Dermis blood vessel endothelial cell (primary cell): Measurements from ENCODE around the gene POLR2M. TPM values are rescaled to one million over a fixed set of nuclear protein-coding genes. Genes with fewer than 3 reads are reported as not detected.

Experiments
- DNase-seq: peaks from one replicate; pipeline ENCODE4 v3.0.0; 2010
- total RNA-seq: library from RNA; depleted of rRNA; stranded (reverse); fragments of >200 nt; gene quantifications from 2 replicates; pipeline ENCODE4 v1.2.3, GENCODE V29; 2014

The POLR2M gene
- total RNA-seq, 1 donor from 2014 or later: 178 TPM

DNA sequence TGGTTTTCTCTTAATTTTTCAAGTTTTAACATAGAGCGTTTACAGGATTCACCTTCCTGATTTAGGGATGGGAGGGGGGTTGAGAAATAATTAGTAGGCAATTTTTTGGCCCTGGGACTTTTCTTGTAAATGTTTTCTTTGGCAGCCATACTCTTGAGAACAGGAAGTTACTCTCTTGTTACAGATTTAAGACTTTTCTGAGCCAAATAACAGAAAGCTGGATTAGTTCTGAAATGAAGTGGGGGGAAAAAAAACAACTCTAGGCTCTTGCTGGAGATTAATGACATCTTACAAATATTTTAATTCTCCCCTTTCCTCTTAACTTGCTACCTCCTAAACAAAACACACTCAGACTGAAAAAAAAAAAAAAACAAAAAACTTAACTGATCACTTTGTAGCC lies 13.8 kb upstream of the POLR2M start:
- peak; percentile 80 for DNase-seq

- DNase-seq: no peak
Observed at GRCh38 chr15:57694279-57694678, 12.2 kb upstream of the POLR2M start.

- DNase-seq: peak; percentile 83
Observed at GRCh38 chr15:57696146-57696545, 10.4 kb upstream of the POLR2M start.

- no peak for DNase-seq
Observed at GRCh38 chr15:57697588-57697987, 8.9 kb upstream of the POLR2M start.

- no peak for DNase-seq
Observed at GRCh38 chr15:57698243-57698642, 8.3 kb upstream of the POLR2M start.

- DNase-seq: no peak
Observed at GRCh38 chr15:57698991-57699390, 7.5 kb upstream of the POLR2M start.

- no peak for DNase-seq
Observed at GRCh38 chr15:57703387-57703786, 3.1 kb upstream of the POLR2M start.

- DNase-seq: no peak
Observed at GRCh38 chr15:57704441-57704840, 2.1 kb upstream of the POLR2M start.

DNA sequence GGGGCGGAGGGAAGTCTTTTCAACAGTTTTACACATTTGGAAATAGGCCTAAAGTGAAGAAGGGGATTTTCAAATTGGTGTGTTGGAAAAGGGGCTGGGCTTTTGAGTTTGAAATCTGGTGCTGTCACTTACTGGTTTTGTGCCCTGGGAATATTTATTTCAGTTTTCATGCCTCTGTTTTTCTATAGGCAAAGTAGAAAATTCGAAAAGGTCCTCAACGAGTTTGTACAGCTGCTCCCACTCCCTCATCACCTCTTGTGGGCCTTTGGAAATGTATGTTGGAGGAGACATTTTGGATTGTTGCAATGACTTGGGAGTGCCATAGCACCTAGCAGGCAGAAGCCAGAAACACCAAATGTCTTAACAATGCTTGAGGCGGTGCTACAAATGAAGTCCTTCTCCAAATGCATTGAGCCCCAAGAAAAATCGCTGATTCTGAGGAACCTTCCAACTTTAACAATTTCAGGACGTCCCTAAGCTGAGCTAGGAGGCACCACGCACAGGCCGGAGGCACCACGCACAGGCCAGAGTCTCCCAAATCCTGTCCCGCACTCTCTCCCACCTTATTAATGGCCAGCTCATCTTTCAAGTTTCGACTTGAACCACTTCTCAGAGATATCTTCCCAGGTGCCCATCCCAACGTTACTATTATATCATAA lies 639 bp upstream of the POLR2M start:
- DNase-seq: no peak

DNA sequence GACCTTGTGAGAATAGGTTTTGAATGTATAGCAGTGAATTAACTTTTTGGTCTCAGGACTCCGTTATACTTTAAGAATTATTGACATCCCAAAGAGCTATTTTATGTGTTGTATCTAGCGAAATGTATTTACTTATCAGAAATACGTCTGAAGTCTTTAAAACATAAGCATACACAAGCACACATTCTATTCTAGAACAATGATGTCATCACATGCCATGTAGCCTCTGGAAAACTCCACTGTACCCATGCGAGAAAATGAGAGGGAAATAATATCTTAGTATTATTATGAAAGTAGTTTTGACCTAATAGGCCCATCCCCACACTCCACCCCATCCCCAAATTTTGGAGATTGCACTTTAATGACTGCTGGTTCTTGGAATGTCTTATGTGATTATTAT lies 1.5 kb downstream of the POLR2M start:
- peak; percentile 64 for DNase-seq

- DNase-seq: no peak
Observed at GRCh38 chr15:57718309-57718708, 11.8 kb downstream of the POLR2M start.

DNA sequence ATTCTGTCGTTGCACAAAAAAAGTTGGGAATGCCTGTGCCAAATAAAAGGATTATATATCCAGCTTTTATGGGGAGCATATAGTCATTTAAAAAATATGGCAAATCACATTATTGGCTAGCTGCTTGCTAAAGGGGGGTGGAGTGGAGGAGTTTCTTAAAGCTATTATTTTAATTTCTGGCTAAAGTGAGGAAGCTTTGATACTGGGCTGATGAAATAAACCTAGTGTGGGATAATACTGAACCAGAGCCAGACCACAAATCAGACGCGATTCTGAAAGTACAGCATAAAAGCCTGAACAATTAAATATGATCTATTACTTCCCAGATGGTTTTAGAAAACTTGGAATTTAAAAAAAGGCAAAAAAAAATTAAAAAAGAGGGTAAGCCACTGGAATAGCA lies 14.4 kb downstream of the POLR2M start:
- DNase-seq: no peak

- no peak for DNase-seq
Observed at GRCh38 chr15:57726411-57726810, 19.9 kb downstream of the POLR2M start.

DNA sequence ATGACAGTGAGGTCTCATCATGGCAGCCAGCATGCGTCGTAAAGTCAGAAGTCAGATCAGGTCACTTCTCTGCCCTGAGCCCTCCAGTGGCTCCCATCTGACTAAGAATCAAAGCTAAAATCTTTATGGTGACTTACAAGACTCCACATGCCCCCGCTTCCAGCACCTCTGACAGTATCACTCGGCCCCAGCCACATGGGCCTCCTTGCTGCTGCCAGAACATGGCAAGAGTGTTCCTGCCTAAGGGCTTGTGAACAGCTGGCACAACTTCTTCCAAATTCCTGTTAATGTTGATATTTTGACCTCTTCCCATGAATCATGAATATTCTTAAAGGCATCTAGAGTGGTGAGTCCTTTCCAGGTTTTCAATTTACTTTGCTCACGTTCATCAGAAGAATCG lies 20.5 kb downstream of the POLR2M start:
- peak; percentile 10 for DNase-seq

- no peak for DNase-seq
Observed at GRCh38 chr15:57728436-57728835, 21.9 kb downstream of the POLR2M start.

DNA sequence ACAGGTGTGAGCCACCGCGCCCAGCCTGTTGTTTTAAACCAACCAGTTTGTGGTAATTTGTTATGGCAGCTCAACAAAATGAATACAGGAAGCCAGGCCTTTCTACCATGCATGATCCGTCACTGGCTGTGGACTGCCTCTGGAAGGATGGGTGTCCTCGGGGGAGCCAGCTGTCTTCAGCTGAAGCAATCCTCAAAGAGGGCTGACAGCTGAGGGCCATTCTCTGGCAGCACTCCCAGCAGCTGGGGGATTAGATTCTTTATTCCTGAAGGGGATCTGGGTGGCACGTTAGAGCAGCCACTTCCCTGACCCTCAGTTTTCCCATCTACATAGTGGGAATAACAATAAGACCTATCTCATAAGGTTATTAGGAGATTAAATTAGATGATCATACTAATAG lies 24.4 kb downstream of the POLR2M start:
- DNase-seq: no peak

- no peak for DNase-seq
Observed at GRCh38 chr15:57731530-57732103, 25.1 kb downstream of the POLR2M start.

DNA sequence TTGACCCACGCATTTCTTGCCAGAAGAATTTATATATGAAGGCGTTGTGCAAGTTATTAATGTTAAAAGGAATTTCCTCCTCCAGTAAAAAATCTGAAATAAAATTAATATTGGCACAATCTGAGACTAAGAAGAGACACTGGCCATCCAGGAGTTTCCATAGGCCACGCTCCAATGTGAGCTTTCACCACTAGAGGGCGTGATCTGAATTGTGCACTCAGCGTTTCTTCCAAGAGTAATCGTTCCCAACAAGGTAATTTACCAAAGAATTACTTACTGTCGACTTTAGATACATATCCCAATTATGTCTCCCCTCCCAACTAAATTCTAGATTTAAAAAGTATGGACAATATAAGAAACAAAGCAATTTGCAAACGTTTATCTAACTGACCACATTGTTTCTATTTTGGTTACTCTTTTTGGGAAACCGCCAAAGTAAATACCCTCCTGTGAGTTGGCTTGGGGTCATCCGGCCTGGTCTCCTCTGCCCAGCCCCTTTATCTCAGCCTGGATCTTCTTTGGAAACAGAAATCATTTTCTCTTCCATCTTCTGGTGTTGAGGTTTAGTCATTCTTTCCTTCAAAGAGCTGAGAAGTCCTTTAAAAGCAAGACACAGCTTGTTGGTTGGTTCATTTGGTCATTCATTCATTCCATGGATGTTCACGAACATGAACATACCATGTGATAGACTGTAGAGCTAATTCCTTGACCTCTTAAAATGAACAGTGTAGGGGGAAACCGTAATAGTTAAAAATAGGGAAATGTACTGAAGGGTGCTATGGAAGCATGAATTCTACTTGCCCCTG lies 26.2 kb downstream of the POLR2M start:
- DNase-seq: peak; percentile 83

DNA sequence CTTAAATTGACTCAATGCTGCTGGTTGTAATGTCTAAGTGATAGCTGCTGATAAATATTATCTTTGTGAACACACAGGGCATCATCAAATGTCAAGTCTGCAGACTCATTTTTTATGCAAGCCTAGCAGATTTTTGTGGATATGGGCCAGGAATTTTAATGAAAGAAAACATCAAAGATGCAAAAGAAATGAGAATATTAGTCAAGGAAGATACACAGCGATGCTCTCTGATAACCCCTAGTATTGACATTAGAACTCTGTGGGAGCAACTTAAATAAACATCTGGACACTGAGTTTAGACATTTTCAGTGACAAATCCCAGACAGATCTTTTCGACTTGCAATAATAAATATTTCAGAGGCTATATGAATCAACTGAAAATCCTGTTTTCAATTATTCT lies 28.3 kb downstream of the POLR2M start:
- no peak for DNase-seq

DNA sequence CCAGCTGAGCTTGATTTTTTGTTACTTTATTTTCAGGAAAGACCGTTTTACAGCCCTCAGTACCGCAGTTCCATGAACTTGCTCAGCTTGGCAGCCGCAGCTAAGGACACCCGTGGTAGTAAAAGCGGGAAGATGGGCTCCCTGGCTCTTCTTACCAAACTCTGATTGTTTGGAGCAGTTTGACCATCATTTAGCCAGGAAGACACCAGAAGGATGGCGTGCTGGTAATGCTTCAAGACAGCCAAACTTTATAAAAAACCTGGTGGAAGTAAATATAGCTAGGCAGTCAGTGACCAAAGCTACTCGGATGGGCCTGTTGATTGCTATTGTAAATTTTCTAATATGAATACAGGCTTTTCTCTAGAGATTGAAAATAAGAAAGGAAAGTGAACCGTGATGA lies 28.9 kb downstream of the POLR2M start:
- no peak for DNase-seq

DNA sequence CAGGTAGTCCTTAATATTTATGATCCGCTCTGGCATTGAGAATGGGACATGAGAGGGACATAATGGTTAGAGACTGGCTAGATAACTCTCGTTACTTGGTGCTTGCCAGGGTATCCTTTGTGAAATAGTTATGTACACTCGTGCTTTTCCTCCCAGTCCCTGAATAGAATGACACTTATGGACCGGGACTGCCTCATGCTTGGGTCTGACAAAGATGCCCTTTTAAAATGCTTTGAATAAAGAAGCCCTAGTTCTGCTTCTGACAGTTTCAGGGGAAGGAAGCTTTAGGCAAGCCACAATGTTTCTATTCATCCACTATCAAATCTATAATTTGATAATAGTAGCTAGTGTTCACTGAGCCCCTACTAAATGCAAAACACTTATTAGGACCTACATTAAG lies 29.4 kb downstream of the POLR2M start:
- no peak for DNase-seq

DNA sequence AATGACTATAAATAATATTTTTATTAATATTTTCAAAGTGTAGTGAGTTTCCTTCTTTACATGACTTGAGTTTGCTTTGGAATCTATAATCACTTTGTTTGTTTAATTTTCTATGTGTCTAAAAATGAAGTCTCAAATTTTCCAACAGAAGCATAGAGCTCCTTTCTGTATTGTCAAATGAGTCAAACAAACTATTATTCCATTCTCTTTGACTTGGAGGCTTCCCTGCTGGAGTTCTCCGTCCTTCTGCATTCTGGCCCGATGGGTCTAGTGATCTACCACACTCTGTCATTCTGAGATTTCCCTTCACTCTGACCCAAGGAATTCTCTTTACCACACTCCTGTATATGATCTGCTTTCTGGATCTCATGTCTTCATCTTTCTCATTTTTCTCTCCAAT lies 30.1 kb downstream of the POLR2M start:
- no peak for DNase-seq

DNA sequence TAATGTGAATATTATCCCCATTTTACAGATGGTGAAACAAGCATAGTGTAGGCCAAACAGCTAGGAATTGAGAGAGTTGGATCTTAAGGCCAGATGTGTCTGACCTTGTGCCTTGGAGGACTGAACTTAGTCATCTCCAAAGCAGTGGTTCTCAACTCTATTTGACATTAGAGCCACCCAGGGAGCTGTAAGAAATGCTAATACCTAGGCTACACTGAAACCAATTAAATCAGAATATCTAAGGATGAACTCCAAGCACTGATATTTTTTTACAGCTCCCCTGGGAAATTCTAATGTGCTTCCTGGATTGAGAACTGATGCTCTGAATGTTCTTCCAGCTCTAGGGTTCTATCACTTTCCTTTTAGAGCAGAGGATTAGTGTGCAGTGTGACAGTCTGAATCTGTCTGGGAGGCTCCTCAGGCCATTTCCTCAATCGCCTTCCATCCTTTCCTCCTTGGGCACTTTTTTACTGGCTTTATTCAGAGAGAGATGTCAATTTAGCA lies 32.3 kb downstream of the POLR2M start:
- no peak for DNase-seq

DNA sequence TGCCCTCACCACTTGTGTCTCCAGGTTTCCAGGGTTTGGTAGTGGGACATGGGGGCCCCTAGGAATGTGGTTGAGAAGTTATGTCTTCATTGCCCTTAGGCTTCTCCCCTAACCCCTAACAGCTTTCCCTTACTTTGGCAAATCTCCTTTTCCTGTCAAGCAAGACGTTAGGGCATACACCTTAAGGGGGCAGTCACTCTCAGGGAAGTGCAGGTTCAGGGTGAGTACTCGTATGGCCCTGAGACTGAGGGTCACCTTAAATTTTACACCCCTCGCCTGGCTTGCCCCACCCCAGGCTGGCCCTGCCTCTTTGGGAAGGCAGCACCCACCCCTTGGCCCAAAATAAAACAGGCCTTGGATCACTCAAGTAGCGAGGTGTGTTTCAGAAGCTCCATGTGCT lies 33.5 kb downstream of the POLR2M start:
- no peak for DNase-seq
